T-cell (primary cell): ENCODE data around the gene EPHA2. TPM values are rescaled to one million over a fixed set of nuclear protein-coding genes. Genes with fewer than 3 reads are reported as not detected.

ENCODE experiments used
- ATAC-seq, 4 experiments: fragments of 200-7000 bp in 3 of 4; fragments of 150-1000 bp in 1 of 4; cut with Tn5 transposase; replicated peaks in 1 of 4; 1 replicate in 3 of 4; 2 replicates in 1 of 4; pipeline ENCODE4 v1.10.0; 2021; ENCODE audit warnings: moderate library complexity in 3 of 4, mild to moderate bottlenecking in 2 of 4, moderate number of reproducible peaks in 1 of 4
- CTCF ChIA-PET, 2 donors: fragments of 300-600 bp; sonication (Branson Sonifier 250); formaldehyde crosslinking; loops; one replicate each; lab custom pipeline; 2022; ENCODE audit warnings: antibody characterized with exemption in 2 of 2; lab: Charles Lee
- POLR2A ChIA-PET, 2 donors: fragments of 300-600 bp; sonication (Branson Sonifier 250); formaldehyde crosslinking; loops; one replicate each; lab custom pipeline; 2022; ENCODE audit warnings: antibody characterized with exemption in 2 of 2; lab: Charles Lee
- DNase-seq, 35 experiments: peaks; one replicate each; pipeline versions ENCODE4 v3.0.0 to v3.0.0-alpha.2; 2013 to 2023
- H3K27ac ChIP-seq: one replicate; pipeline ENCODE4 v1.5.1; 2013; ENCODE audit warnings: low read length
- H3K27me3 ChIP-seq, 2 experiments: replicated peaks in 1 of 2; 1 replicate in 1 of 2; 2 replicates in 1 of 2; pipeline versions ENCODE4 v1.6.1 to v1.7.0; 2013; ENCODE audit warnings: low read length in 1 of 2, mixed read lengths in 1 of 2; ENCODE audit not compliant: control insufficient read depth in 2 of 2, insufficient read depth in 2 of 2; ENCODE audit errors: extremely low read depth in 1 of 2
- H3K36me3 ChIP-seq, 2 donors: 1 replicate in 1 of 2; 2 replicates in 1 of 2; pipeline versions ENCODE4 v1.6.1 to v1.7.0; 2013; ENCODE audit warnings: low read length in 1 of 2; ENCODE audit not compliant: control insufficient read depth in 2 of 2, insufficient read depth in 1 of 2; ENCODE audit errors: extremely low read depth in 1 of 2
- H3K4me1 ChIP-seq, 2 experiments: 1 replicate in 1 of 2; 2 replicates in 1 of 2; pipeline versions ENCODE4 v1.6.1 to v1.7.0; 2013; ENCODE audit warnings: low read length in 2 of 2, mixed read lengths in 1 of 2; ENCODE audit not compliant: insufficient read depth in 2 of 2, control insufficient read depth in 1 of 2; ENCODE audit errors: extremely low read depth in 1 of 2
- H3K4me3 ChIP-seq, 2 donors: 1 replicate in 1 of 2; 2 replicates in 1 of 2; pipeline versions ENCODE4 v1.5.1 to v1.7.0; 2013; ENCODE audit warnings: mild to moderate bottlenecking in 2 of 2, low read length in 1 of 2, moderate library complexity in 1 of 2; ENCODE audit not compliant: control insufficient read depth in 1 of 2; ENCODE audit errors: extremely low read depth in 1 of 2
- H3K9me3 ChIP-seq: 2 replicates; pipeline ENCODE4 v1.7.0; 2013
- H3K27ac Mint-ChIP-seq, 2 donors: one replicate each; pipeline ENCODE4 v1.8.0; 2020 to 2021; ENCODE audit warnings: mild to moderate bottlenecking in 2 of 2, mixed read lengths in 2 of 2
- H3K27me3 Mint-ChIP-seq, 2 donors: one replicate each; pipeline ENCODE4 v1.8.0; 2021 to 2022; ENCODE audit warnings: mixed read lengths in 2 of 2
- H3K36me3 Mint-ChIP-seq: one replicate; pipeline ENCODE4 v1.8.0; 2021; ENCODE audit warnings: mixed read lengths
- H3K4me1 Mint-ChIP-seq, 3 donors: one replicate each; pipeline ENCODE4 v1.8.0; 2020 to 2022; ENCODE audit warnings: mixed read lengths in 3 of 3, mild to moderate bottlenecking in 1 of 3
- H3K4me3 Mint-ChIP-seq, 3 donors: one replicate each; pipeline ENCODE4 v1.8.0; 2020 to 2022; ENCODE audit warnings: mild to moderate bottlenecking in 3 of 3, mixed read lengths in 3 of 3, moderate library complexity in 3 of 3
- H3K9me3 Mint-ChIP-seq, 3 donors: one replicate each; pipeline ENCODE4 v1.8.0; 2020 to 2022; ENCODE audit warnings: mixed read lengths in 3 of 3
- WGBS: methylation state at CpG from one replicate; pipeline ENCODE4 v1.1.5; 2013; ENCODE audit warnings: missing lambda C conversion rate; ENCODE audit not compliant: insufficient coverage; 5-methylcytosine and 5-hydroxymethylcytosine counted together
- total RNA-seq, 35 experiments: library from RNA in 6 of 35; stranded (reverse) in 6 of 35; fragments of 120-200 nt in 1 of 35; gene quantifications; one replicate each; pipeline versions ENCODE4 v1.2.1 to v1.2.4 and lab custom pipeline; 2013 to 2026

Gene EPHA2
- total RNA-seq, 5 donors from 2014 or later (not counting 1 experiment from before 2014, with no cell fraction given): 0.19 to 0.66 (median 0.41) TPM; not detected in 1

GRCh38 chr1:16126160-16126559, 29.7 kb downstream of the EPHA2 start:
- H3K4me3 Mint-ChIP-seq: no peak overlapping the region
- Histone ChIP-seq H3K27ac (no peak overlapping the region), H3K27me3 (peaks cover 0 to 10% of the 10 kb centered on the region in 2 experiments), H3K36me3 (no peaks in the 10 kb centered on the region), H3K4me1 (peaks cover 4 to 35% of the 10 kb centered on the region in 2 experiments), H3K9me3 (no peaks in the 10 kb centered on the region), H3K4me3 (no peak overlapping the region)
- ChIA-PET CTCF (no interaction called here), POLR2A (no interaction called here)
- no peaks in the 10 kb centered on the region for H3K36me3 Mint-ChIP-seq
- H3K27ac Mint-ChIP-seq: no peak overlapping the region
- DNase-seq (no peak), ATAC-seq (no peak)
- peaks cover 8 to 14% (median 13%) of the 10 kb centered on the region in 3 donors for H3K4me1 Mint-ChIP-seq
- H3K27me3 Mint-ChIP-seq: peaks cover 0 to 2% of the 10 kb centered on the region in 2 donors
- WGBS: 91% methylated on average over 7 of the region's 9 CpGs
- H3K9me3 Mint-ChIP-seq: no peaks in the 10 kb centered on the region

- H3K36me3 ChIP-seq: no peaks in the 10 kb centered on the region
- peaks cover 8 to 14% (median 13%) of the 10 kb centered on the region in 3 donors for H3K4me1 Mint-ChIP-seq
- ATAC-seq (no peak), DNase-seq (no peak)
- peaks cover 0 to 7% of the 10 kb centered on the region in 2 experiments for H3K27me3 ChIP-seq
- WGBS: no CpG with 5 or more reads among the region's 3 CpGs
- no peaks in the 10 kb centered on the region for H3K9me3 Mint-ChIP-seq
- peaks cover 0 to 2% of the 10 kb centered on the region in 2 donors for H3K27me3 Mint-ChIP-seq
- CTCF ChIA-PET: no interaction called here
- H3K4me3 Mint-ChIP-seq: no peak overlapping the region
- no peaks in the 10 kb centered on the region for H3K36me3 Mint-ChIP-seq
- H3K4me3 ChIP-seq: no peak overlapping the region
- peaks cover 4 to 38% of the 10 kb centered on the region in 2 experiments for H3K4me1 ChIP-seq
- no peaks in the 10 kb centered on the region for H3K9me3 ChIP-seq
- H3K27ac ChIP-seq: no peak overlapping the region
- POLR2A ChIA-PET: no interaction called here
- H3K27ac Mint-ChIP-seq: no peak overlapping the region
These were observed 30.4 kb downstream of the EPHA2 start for GRCh38 chr1:16125483-16125882.

- DNase-seq (no peak), ATAC-seq (no peak)
- Mint-ChIP-seq H3K27ac (no peak overlapping the region), H3K36me3 (no peaks in the 10 kb centered on the region), H3K4me1 (peaks cover 8 to 14% (median 13%) of the 10 kb centered on the region in 3 donors), H3K27me3 (peaks cover 0 to 2% of the 10 kb centered on the region in 2 donors), H3K9me3 (no peaks in the 10 kb centered on the region), H3K4me3 (no peak overlapping the region)
- Histone ChIP-seq H3K27ac (no peak overlapping the region), H3K9me3 (no peaks in the 10 kb centered on the region), H3K4me3 (no peak overlapping the region), H3K36me3 (no peaks in the 10 kb centered on the region), H3K4me1 (peaks cover 4 to 41% of the 10 kb centered on the region in 2 experiments), H3K27me3 (peaks cover 0 to 7% of the 10 kb centered on the region in 2 experiments)
- ChIA-PET CTCF (no interaction called here), POLR2A (no interaction called here)
- 92% methylated on average over 9 of the region's 11 CpGs for WGBS
These were observed 30.8 kb downstream of the EPHA2 start for GRCh38 chr1:16125088-16125470.

GRCh38 chr1:16124377-16125087, 31.3 kb downstream of the EPHA2 start:
- H3K36me3 ChIP-seq: no peaks in the 10 kb centered on the region
- Mint-ChIP-seq H3K4me3 (no peak overlapping the region), H3K36me3 (no peaks in the 10 kb centered on the region), H3K27me3 (peaks cover 0 to 2% of the 10 kb centered on the region in 2 donors), H3K4me1 (peaks cover 8 to 14% (median 13%) of the 10 kb centered on the region in 3 donors), H3K9me3 (no peaks in the 10 kb centered on the region), H3K27ac (no peak overlapping the region)
- no peak overlapping the region for H3K4me3 ChIP-seq
- ATAC-seq (no peak), DNase-seq (no peak)
- H3K4me1 ChIP-seq: peaks cover 4 to 44% of the 10 kb centered on the region in 2 experiments
- H3K27me3 ChIP-seq: peaks cover 0 to 7% of the 10 kb centered on the region in 2 experiments
- 93% methylated on average over 17 of the region's 18 CpGs for WGBS
- no peak overlapping the region for H3K27ac ChIP-seq
- ChIA-PET CTCF (no interaction called here), POLR2A (no interaction called here)
- no peaks in the 10 kb centered on the region for H3K9me3 ChIP-seq

- Histone ChIP-seq H3K4me3 (no peak overlapping the region), H3K27ac (no peak overlapping the region), H3K36me3 (no peaks in the 10 kb centered on the region), H3K27me3 (peaks cover 0 to 5% of the 10 kb centered on the region in 2 experiments), H3K4me1 (peaks cover 4 to 44% of the 10 kb centered on the region in 2 experiments), H3K9me3 (no peaks in the 10 kb centered on the region)
- CTCF ChIA-PET: no interaction called here
- peaks cover 8 to 14% (median 13%) of the 10 kb centered on the region in 3 donors for H3K4me1 Mint-ChIP-seq
- ATAC-seq (peak in 2 of 4 experiments; percentile 42 to 61), DNase-seq (peak in 32 of 35 experiments; percentile 5 to 72 (median 36))
- H3K36me3 Mint-ChIP-seq: no peaks in the 10 kb centered on the region
- 27% methylated on average over 5 of the region's 6 CpGs for WGBS
- peaks cover 0 to 2% of the 10 kb centered on the region in 2 donors for H3K27me3 Mint-ChIP-seq
- peak overlapping the region in 1 of 2 donors; percentile 34 for H3K27ac Mint-ChIP-seq
- POLR2A ChIA-PET: no interaction called here
- H3K4me3 Mint-ChIP-seq: peak overlapping the region in 1 of 3 donors; percentile 49
- no peaks in the 10 kb centered on the region for H3K9me3 Mint-ChIP-seq
These were observed 33.0 kb downstream of the EPHA2 start for GRCh38 chr1:16122916-16123315.

- Mint-ChIP-seq H3K27me3 (no peaks in the 10 kb centered on the region), H3K4me3 (peak overlapping the region in 1 of 3 donors; percentile 49), H3K9me3 (no peaks in the 10 kb centered on the region), H3K27ac (peak overlapping the region in 1 of 2 donors; percentile 34), H3K4me1 (peaks cover 8 to 14% (median 13%) of the 10 kb centered on the region in 3 donors), H3K36me3 (no peaks in the 10 kb centered on the region)
- ChIA-PET CTCF (no interaction called here), POLR2A (no interaction called here)
- Histone ChIP-seq H3K36me3 (no peaks in the 10 kb centered on the region), H3K9me3 (no peaks in the 10 kb centered on the region), H3K4me3 (no peak overlapping the region), H3K27ac (no peak overlapping the region), H3K4me1 (peaks cover 4 to 44% of the 10 kb centered on the region in 2 experiments), H3K27me3 (peaks cover 0 to 5% of the 10 kb centered on the region in 2 experiments)
- ATAC-seq (no peak), DNase-seq (no peak)
- 85% methylated on average over 4 of the region's 4 CpGs for WGBS
These were observed 33.5 kb downstream of the EPHA2 start for GRCh38 chr1:16122350-16122881.
